ENCODE measurements around the gene ASZ1.

The ASZ1 gene

GRCh38 chr7:117333168-117333567, 94.1 kb downstream of the ASZ1 start:
- DNase-seq = no peak

GRCh38 chr7:117332031-117332430, 95.3 kb downstream of the ASZ1 start:
- no peak for DNase-seq

- DNase-seq = no peak
These were observed 101.5 kb downstream of the ASZ1 start for GRCh38 chr7:117325836-117326235.

- no peak for DNase-seq
These were observed 102.3 kb downstream of the ASZ1 start for GRCh38 chr7:117324960-117325359.

GRCh38 chr7:117323851-117324711, 103.2 kb downstream of the ASZ1 start:
- DNase-seq = peak; percentile 80

GRCh38 chr7:117323305-117323850, 103.9 kb downstream of the ASZ1 start:
- no peak for DNase-seq

GRCh38 chr7:117322741-117323304, 104.5 kb downstream of the ASZ1 start, which contains the start of gene WNT2:
WNT2 (minus strand) TSS chr7:117323058; CDS start chr7:117322989, 69 bp downstream.
- DNase-seq = peak; percentile 59

- DNase-seq = no peak
These were observed 106.8 kb downstream of the ASZ1 start for GRCh38 chr7:117320523-117320922.

GRCh38 chr7:117319181-117319580, 108.1 kb downstream of the ASZ1 start:
- no peak for DNase-seq

- DNase-seq = no peak
These were observed 113.7 kb downstream of the ASZ1 start for GRCh38 chr7:117313582-117313981.
